Measurements from ENCODE around the gene PPM1L.
A peak's percentile ranks its signal among the peaks of the same experiment; 100 is the strongest.

The PPM1L gene

GRCh38 chr3:160857476-160858119, 101.6 kb downstream of the PPM1L start:
- DNase-seq = no peak

GRCh38 chr3:160860346-160860745, 104.3 kb downstream of the PPM1L start:
- no peak for DNase-seq

- DNase-seq = no peak
Measured at GRCh38 chr3:160869825-160870224, 113.8 kb downstream of the PPM1L start.

- DNase-seq = no peak
Measured at GRCh38 chr3:160870327-160870726, 114.3 kb downstream of the PPM1L start.

- DNase-seq = no peak
Measured at GRCh38 chr3:160874736-160875135, 118.7 kb downstream of the PPM1L start.

GRCh38 chr3:160876643-160877042, 120.6 kb downstream of the PPM1L start:
- DNase-seq = no peak

- no peak for DNase-seq
Measured at GRCh38 chr3:160879859-160880258, 123.8 kb downstream of the PPM1L start.

- no peak for DNase-seq
Measured at GRCh38 chr3:160883373-160883772, 127.3 kb downstream of the PPM1L start.

GRCh38 chr3:160885791-160886286, 129.8 kb downstream of the PPM1L start:
- peak; percentile 3 for DNase-seq

GRCh38 chr3:160886421-160886820, 130.4 kb downstream of the PPM1L start:
- no peak for DNase-seq

- DNase-seq = no peak
Measured at GRCh38 chr3:160893207-160893606, 137.2 kb downstream of the PPM1L start.

GRCh38 chr3:160904691-160905090, 148.7 kb downstream of the PPM1L start:
- no peak for DNase-seq

- DNase-seq = no peak
Measured at GRCh38 chr3:160906646-160907045, 150.6 kb downstream of the PPM1L start.

GRCh38 chr3:160909917-160910316, 153.9 kb downstream of the PPM1L start:
- DNase-seq = no peak

GRCh38 chr3:160911411-160911810, 155.4 kb downstream of the PPM1L start:
- DNase-seq = no peak

- no peak for DNase-seq
Measured at GRCh38 chr3:160916472-160916871, 160.4 kb downstream of the PPM1L start.

- DNase-seq = no peak
Measured at GRCh38 chr3:160919942-160920341, 163.9 kb downstream of the PPM1L start.

- DNase-seq = no peak
Measured at GRCh38 chr3:160921020-160921635, 165.1 kb downstream of the PPM1L start.

GRCh38 chr3:160924776-160925175, 168.7 kb downstream of the PPM1L start:
- no peak for DNase-seq

GRCh38 chr3:160927620-160928019, 171.6 kb downstream of the PPM1L start:
- no peak for DNase-seq

- no peak for DNase-seq
Measured at GRCh38 chr3:160928183-160928726, 172.2 kb downstream of the PPM1L start.

- DNase-seq = no peak
Measured at GRCh38 chr3:160929595-160929994, 173.6 kb downstream of the PPM1L start.

- no peak for DNase-seq
Measured at GRCh38 chr3:160931474-160931873, 175.4 kb downstream of the PPM1L start.

- DNase-seq = no peak
Measured at GRCh38 chr3:160935413-160936095, 179.5 kb downstream of the PPM1L start.

Data from activated CD4-positive, alpha-beta T cell treated with anti-CD3 and anti-CD28 coated beads for 48 hours (primary cell).